ENCODE results near the gene COL18A1. TPM values are rescaled to one million over a fixed set of nuclear protein-coding genes. Genes with fewer than 3 reads are reported as not detected.

Gene COL18A1
- total and polyA plus RNA-seq, 2 of the 8 experiments (the other 6 are each of a cell fraction or from before 2014, with no cell fraction given): 145 to 201 TPM

DNA sequence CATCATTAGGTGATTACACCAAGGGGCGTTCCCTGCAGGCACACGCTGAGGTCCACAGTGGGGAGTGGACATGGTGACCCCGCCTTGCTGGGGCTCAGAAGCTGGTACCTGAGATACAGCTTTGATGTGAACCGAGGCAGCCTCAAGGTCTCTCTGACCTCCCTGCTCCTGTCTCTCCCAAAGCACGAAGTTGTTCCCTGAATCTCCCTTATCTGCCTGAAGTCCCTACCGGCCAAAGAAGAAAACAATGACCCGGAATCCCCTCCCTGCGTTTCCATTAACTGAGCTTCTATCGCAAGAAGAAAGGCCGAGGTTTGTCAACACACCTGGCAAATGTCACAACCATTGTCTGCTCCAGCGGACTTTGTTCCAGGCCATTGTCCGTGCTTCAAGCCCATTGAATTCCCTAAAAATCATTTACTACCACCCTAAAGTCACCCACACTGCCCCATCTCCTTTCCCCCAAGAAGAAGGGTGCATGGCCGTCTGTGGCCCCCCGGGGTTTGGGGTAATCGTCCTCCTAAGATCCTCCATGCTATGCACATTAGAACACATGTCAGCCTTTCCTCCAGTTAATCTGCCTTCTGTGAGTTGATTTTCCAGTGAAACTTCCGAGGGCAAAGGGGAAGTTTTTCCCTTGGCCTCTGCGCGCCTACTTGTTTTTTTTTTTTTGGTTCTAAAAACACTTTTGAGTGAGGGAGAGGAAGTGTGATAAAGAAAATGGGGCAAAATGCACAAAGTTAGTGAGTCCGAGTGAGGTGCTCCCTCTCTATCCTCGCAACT is 48.1 kb upstream of the COL18A1 start:
- Histone ChIP-seq H3K9ac (replicated peaks in 1 of 4; ENCODE audit: extremely low read depth in 1 of 4, low read depth in 3 of 4, low read length in 3 of 4) (no peak overlapping the region), H3K9me3 (ENCODE audit: insufficient read depth in 2 of 2, low read depth in 1 of 2, low read length in 1 of 2) (no peaks in the 10 kb centered on the region), H3K4me3 (ENCODE audit: extremely low read depth in 1 of 4, insufficient read depth in 2 of 4, low read depth in 3 of 4, low read length in 4 of 4) (no peak overlapping the region), H3K79me2 (ENCODE audit: control insufficient read depth in 1 of 2, insufficient read depth in 2 of 2, low read length in 2 of 2) (no peaks in the 10 kb centered on the region), H3K18ac (ENCODE audit: extremely low read depth, low read length) (no peak overlapping the region; the same call in 1 of the 2 replicates), H3K27ac (ENCODE audit: low read depth, low read length) (no peak overlapping the region), H4K91ac (replicated peaks; ENCODE audit: insufficient read length, low read length) (peak overlapping the region; percentile 11), H2BK20ac (ENCODE audit: low read length) (peak overlapping the region; percentile 66), H3K4ac (replicated peaks; ENCODE audit: insufficient read length, low read depth, low read length) (peak overlapping the region; percentile 19), H2BK5ac (ENCODE audit: low read depth, low read length) (no peak overlapping the region), H4K8ac (ENCODE audit: extremely low read depth, insufficient read depth, low read length) (no peak overlapping the region), H3K23ac (ENCODE audit: insufficient read length) (no peak overlapping the region), H2BK120ac (replicated peaks; ENCODE audit: low read depth, low read length) (no peak overlapping the region), H3K4me2 (ENCODE audit: insufficient read depth in 1 of 2, low read depth in 2 of 2, low read length in 2 of 2) (no peak overlapping the region), H2BK12ac (ENCODE audit: low read depth, low read length) (peak overlapping the region; percentile 84), H2AK5ac (ENCODE audit: low read depth, low read length) (no peak overlapping the region), H3K4me1 (replicated peaks in 1 of 4; ENCODE audit: control insufficient read depth in 3 of 4, insufficient read depth in 4 of 4, low read length in 3 of 4) (peaks cover 2 to 16% (median 7%) of the 10 kb centered on the region in 4 experiments), H3K27me3 (replicated peaks in 1 of 4; ENCODE audit: control insufficient read depth in 3 of 4, extremely low read depth in 1 of 4, insufficient read depth in 3 of 4, low read length in 3 of 4) (no peaks in the 10 kb centered on the region; a peak in 1 of 7 replicates), H3K23me2 (ENCODE audit: low read depth, low read length) (no peaks in the 10 kb centered on the region), H3K14ac (ENCODE audit: insufficient read length) (no peak overlapping the region), H4K20me1 (replicated peaks in 1 of 2; ENCODE audit: control insufficient read depth in 1 of 2, insufficient read depth in 2 of 2, low read length in 2 of 2) (peaks cover 0 to 1% of the 10 kb centered on the region in 2 experiments), H4K5ac (ENCODE audit: insufficient read length, low read depth, low read length) (no peak overlapping the region), H2AFZ (ENCODE audit: low read length) (no peak overlapping the region), H3K36me3 (ENCODE audit: control insufficient read depth in 2 of 4, insufficient read depth in 4 of 4, low read length in 3 of 4) (no peaks in the 10 kb centered on the region), H3K79me1 (ENCODE audit: low read depth, low read length) (no peaks in the 10 kb centered on the region), H2BK15ac (ENCODE audit: low read length) (peak overlapping the region; percentile 81; the same call in 1 of the 2 replicates), H3K56ac (replicated peaks; ENCODE audit: insufficient read length, low read depth, low read length) (no peak overlapping the region)
- POLR2A ChIA-PET (ENCODE audit: partially characterized antibody): interaction anchor here (1.0 to 3.1 kb wide), 2 partner anchors 50 to 53 kb away, joined by 4 to 11 read pairs; no protein-coding TSS in a partner anchor
- TF ChIP-seq POU5F1 (IDR thresholded peaks at IDR 0.05; ENCODE audit: low read depth, low read length): no peak
- TF ChIP-seq TCF12 (IDR thresholded peaks at IDR 0.05; ENCODE audit: low read depth, low read length): no peak
- CTCF ChIA-PET (ENCODE audit: partially characterized antibody): interaction anchor here (0.6 to 4.6 kb wide), 32 partner anchors 8 to 842 kb away, joined by 3 to 39 read pairs (median 4); no protein-coding TSS in a partner anchor
- WGBS, 2 experiments (ENCODE audit: extremely low coverage in 1 of 2, insufficient coverage in 1 of 2, insufficient read length in 1 of 2, insufficient replicate concordance in 2 of 2, low coverage in 1 of 2, low lambda C conversion rate in 2 of 2, missing lambda C conversion rate in 1 of 2): 87% methylated on average over 20 of the region's 20 CpGs; no CpG with 5 or more reads in 1 of the 2 experiments
- FAIRE-seq (no peak), DNase-seq (ENCODE audit: low read depth in 1 of 2, low spot score in 2 of 2) (no peak)

All from H1 (cell line).